GM12892 (cell line): ENCODE data around the gene SARNP.

Source experiments
- POLR2AphosphoS5 ChIP-seq: IDR thresholded peaks from 2 replicates; pipeline ENCODE4 v1.6.1; 2011; ENCODE audit warnings: low read depth, low read length, control low read depth
- TAF1 ChIP-seq: IDR thresholded peaks from 2 replicates; pipeline ENCODE4 v1.6.1; 2011; ENCODE audit warnings: low read depth, mild to moderate bottlenecking, control low read depth, low read length, borderline replicate concordance

DNA sequence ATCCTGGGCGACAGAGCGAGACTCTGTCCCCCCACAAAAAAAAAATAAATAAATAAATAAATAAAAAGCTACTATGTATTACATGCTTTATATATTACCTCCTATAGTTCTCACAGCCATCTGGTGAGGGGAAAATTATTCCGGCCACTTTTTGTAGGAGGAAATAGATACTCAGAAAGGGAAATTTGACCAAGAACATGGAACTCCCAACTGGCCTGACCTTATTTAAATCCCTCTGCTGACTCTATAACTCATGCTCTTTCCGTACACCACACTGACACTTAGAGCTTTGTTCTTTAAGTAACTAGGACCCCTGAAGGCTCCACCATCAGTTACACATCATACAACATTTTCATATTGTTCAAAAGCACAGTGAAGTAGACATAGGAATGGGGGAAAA, 27.4 kb upstream of the SARNP start:
- TF ChIP-seq POLR2AphosphoS5 (no peak), TAF1 (no peak)
